ENCODE results near the gene AK1. TPM values are rescaled to one million over a fixed set of nuclear protein-coding genes. Genes with fewer than 3 reads are reported as not detected.

Gene AK1
- total RNA-seq, 1 experiment from 2014 or later = 61.1 TPM

DNA sequence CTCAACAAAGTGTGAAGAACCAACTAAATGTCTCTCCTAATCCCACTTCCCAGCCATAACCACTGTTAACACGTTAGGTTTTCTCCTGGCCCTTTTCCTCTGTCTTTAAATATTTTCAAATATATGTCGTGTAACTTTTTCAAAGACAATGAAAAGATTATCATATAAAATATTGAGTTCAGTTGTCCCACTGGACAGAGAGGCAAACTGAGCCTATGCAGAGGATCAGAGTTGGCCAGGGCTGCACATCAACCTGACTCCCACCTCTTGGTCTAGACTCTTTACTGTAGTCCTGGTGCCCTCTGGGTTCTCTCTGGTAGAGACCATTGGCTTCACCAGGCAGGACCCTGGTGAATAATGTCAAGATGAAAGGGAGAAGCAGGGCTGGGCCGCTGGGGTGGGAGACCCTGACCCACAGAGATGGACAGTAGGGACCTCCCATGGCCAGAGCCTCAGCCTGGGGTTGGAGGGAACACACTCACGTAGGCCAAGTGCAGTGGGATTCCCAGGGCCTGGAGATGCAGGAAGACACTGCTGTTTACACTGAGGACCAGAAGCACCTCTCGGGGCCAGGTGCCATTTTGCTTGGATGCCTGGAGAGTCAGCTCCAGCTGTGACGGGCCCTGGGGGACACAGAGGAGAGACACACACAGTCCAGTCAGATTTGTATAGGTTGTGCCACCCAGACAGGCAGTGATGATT, 48.1 kb downstream of the AK1 start (continued):
- TF ChIP-seq, protein P1, sequence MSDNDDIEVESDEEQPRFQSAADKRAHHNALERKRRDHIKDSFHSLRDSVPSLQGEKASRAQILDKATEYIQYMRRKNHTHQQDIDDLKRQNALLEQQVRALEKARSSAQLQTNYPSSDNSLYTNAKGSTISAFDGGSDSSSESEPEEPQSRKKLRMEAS (IDR thresholded peaks at IDR 0.05) = no peak
- no peak for TF ChIP-seq JUND (IDR thresholded peaks at IDR 0.05)

DNA sequence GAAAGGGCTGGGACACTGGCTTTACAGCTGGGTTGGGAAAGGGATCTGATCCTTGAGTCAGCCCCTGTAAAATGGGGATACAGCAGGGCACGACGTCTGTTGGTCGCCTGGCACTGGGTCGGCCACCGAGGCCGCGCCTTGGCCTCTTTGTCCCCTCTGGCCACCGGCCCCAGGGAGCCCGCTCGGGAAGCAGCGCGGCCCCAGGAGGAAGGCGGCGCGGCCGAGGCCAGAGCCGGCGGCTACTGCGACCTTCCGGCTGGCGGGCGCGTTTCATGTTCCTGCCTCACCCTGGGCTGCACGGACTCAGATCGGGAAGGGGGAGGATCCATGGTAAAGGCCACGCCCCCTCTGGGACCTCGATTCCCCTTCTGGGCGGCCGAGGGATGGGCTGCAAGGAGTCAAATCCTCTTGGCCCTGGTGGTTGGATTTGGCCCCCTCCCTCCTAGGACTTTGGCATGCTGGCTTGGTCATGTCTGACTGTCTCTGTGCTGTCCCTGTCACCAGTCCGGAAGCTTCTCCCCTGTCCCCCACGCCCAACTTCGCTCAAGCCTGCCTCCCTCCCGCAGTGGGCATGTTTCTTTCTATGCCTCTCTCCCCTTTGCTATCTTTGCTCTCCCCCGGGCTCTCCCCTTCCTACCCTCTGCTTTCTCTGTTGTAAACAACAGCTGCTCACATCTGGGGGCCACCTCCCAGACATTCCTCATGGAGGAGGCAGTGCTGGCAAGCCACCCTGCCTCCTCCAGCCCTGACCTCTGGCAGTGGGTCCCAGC, 49.0 kb downstream of the AK1 start:
- peak overlapping the region; percentile 36; the same call in 1 of the 2 replicates for H3K27ac ChIP-seq (ENCODE audit: low read depth, low read length)
- no peaks in the 10 kb centered on the region for H3K36me3 ChIP-seq (ENCODE audit: control insufficient read depth in 1 of 2, insufficient read depth in 2 of 2, low read length in 2 of 2)
- TF ChIP-seq POLR2A (IDR thresholded peaks at IDR 0.05; ENCODE audit: borderline replicate concordance, extremely low read depth, insufficient read depth, insufficient read length) = peak; percentile 57
- peak; percentile 95 for TF ChIP-seq TCF7L2 (IDR thresholded peaks at IDR 0.05; ENCODE audit: borderline replicate concordance, extremely low read depth, insufficient read depth, insufficient read length)
- TF ChIP-seq SP1 (IDR thresholded peaks at IDR 0.05; ENCODE audit: low read depth) = no peak
- TF ChIP-seq ZNF274 (IDR thresholded peaks at IDR 0.05; ENCODE audit: low read depth, low read length) = no peak
- TF ChIP-seq POLR2AphosphoS5 (IDR thresholded peaks at IDR 0.05; ENCODE audit: low read depth, low read length) = peak; percentile 72
- H3K79me2 ChIP-seq (ENCODE audit: insufficient read depth, low read length) = no peaks in the 10 kb centered on the region
- peak overlapping the region; percentile 79 for H2AFZ ChIP-seq (ENCODE audit: low read depth, low read length, poor library complexity, severe bottlenecking)
- H3K4me3 ChIP-seq (replicated peaks in 1 of 2; ENCODE audit: low read depth in 1 of 2, low read length in 2 of 2) = peak overlapping the region; percentile 28 to 49
- ChIA-PET RAD21 (ENCODE audit: low non-redundant PET in 1 of 2, low total read pairs in 2 of 2, uncharacterized antibody in 2 of 2, unreplicated experiment in 2 of 2) (interaction anchor here in 1 of 2 experiments (0.6 kb wide), 1 partner anchor 33 kb away, joined by 4 read pairs; no protein-coding TSS in a partner anchor), POLR2A (interaction anchor here (0.6 kb wide), 2 partner anchors 73 to 372 kb away, joined by 3 to 4 read pairs; no protein-coding TSS in a partner anchor), CTCF (interaction anchor here (0.8 kb wide), 1 partner anchor 93 kb away, joined by 6 read pairs; the partner anchor contains the start of gene TOR2A)
- DNase-seq (ENCODE audit: low read depth, low spot score) = peak; percentile 41
- H3K4me2 ChIP-seq (ENCODE audit: low read length) = peak overlapping the region; percentile 87
- H3K9me2 ChIP-seq (ENCODE audit: insufficient read depth) = no peaks in the 10 kb centered on the region
- H3K4me1 ChIP-seq (ENCODE audit: control insufficient read depth in 1 of 2, insufficient read depth in 2 of 2, low read length in 2 of 2) = peaks cover 17 to 25% of the 10 kb centered on the region in 2 experiments
- H3K27me3 ChIP-seq (ENCODE audit: insufficient read depth, low read length) = no peaks in the 10 kb centered on the region
- H3K9me3 ChIP-seq (ENCODE audit: control insufficient read depth in 1 of 2, insufficient read depth in 1 of 2, low read depth in 1 of 2, low read length in 2 of 2) = no peaks in the 10 kb centered on the region
- H4K20me1 ChIP-seq (ENCODE audit: insufficient read depth) = no peaks in the 10 kb centered on the region
- BruUV-seq (replicated peaks) = no TSS peak
- peak; percentile 85 for ATAC-seq
- intact Hi-C loops (cut with micrococcal nuclease) = no loop called here
- peak overlapping the region; percentile 40 for H3K9ac ChIP-seq (ENCODE audit: low read length)
